Adrenal gland (tissue), 12 donors: ENCODE results near the gene RFXAP. TPM values are rescaled to one million over a fixed set of nuclear protein-coding genes. Genes with fewer than 3 reads are reported as not detected.
"Not testable (repeated sequence)": the region's sequence is repeated elsewhere in the genome, so short reads cannot be mapped to it uniquely, and the experiment has no call there.

Source experiments
- DNase-seq, 7 donors: peaks; one replicate each; pipeline ENCODE4 v3.0.0-alpha.2; 2019 to 2020
- H3K27ac ChIP-seq, 5 donors: fragments of 200-600 bp; sonication (generic) in 4 of 5; 1 replicate in 3 of 5; 2 replicates in 2 of 5; pipeline versions ENCODE4 v1.5.1 to v1.8.0; 2016 to 2020; ENCODE audit warnings: mild to moderate bottlenecking in 1 of 5
- H3K27me3 ChIP-seq: fragments of 200-600 bp; 2 replicates; pipeline ENCODE4 v1.8.0; 2021
- H3K36me3 ChIP-seq, 2 donors: fragments of 200-600 bp; replicated peaks in 1 of 2; 1 replicate in 1 of 2; 2 replicates in 1 of 2; pipeline versions ENCODE4 v1.5.1 to v1.8.0; 2018 to 2022
- H3K4me1 ChIP-seq, 2 donors: fragments of 200-600 bp; replicated peaks in 1 of 2; 1 replicate in 1 of 2; 2 replicates in 1 of 2; pipeline versions ENCODE4 v1.5.1 to v1.8.0; 2018 to 2021
- H3K4me3 ChIP-seq, 4 donors: fragments of 200-600 bp; sonication (generic) in 3 of 4; one replicate each; pipeline ENCODE4 v1.5.1; 2016 to 2018
- H3K9me3 ChIP-seq, 3 donors: fragments of 200-600 bp; sonication (generic) in 1 of 3; replicated peaks in 1 of 3; 1 replicate in 2 of 3; 2 replicates in 1 of 3; pipeline versions ENCODE4 v1.5.1 to v1.8.0; 2016 to 2021
- POLR2A ChIP-seq, 2 donors: fragments of 450-650 bp; IDR thresholded peaks; one replicate each; pipeline ENCODE4 v1.6.1; 2017; ENCODE audit warnings: antibody characterized with exemption in 2 of 2, mild to moderate bottlenecking in 2 of 2, moderate library complexity in 1 of 2
- WGBS, 4 donors: extraction: QIAGEN DNeasy Blood & Tissue Kit in 2 of 4; methylation state at CpG; one replicate each; pipeline versions ENCODE4 v1.1.5 to v1.1.7; 2013 to 2017; 5-methylcytosine and 5-hydroxymethylcytosine counted together
- intact Hi-C, 2 donors: fragments of 100-400 bp; cut with DNase I; formaldehyde crosslinking; loops; one replicate each; pipeline versions ENCODE4 v1.14.1 to v1.15.0; 2022 to 2023
- polyA plus RNA-seq, 3 donors: library from polyadenylated mRNA; stranded (reverse); fragments of 200-250 nt in 2 of 3; fragments of 350-450 nt in 1 of 3; fragmentation: Illumina TruSeq in 1 of 3; extraction: RNeasy Lipid Tissue Mini Kit (QIAGEN cat#74804) in 1 of 3; gene quantifications; one replicate each; pipeline ENCODE4 v1.2.3, GENCODE V29; 2013 to 2014
- total RNA-seq, 9 donors: library from RNA; depleted of rRNA in 4 of 9; stranded (reverse); fragments of >200 nt in 4 of 9; fragments of 120-200 nt in 1 of 9; fragmentation: NEBNext Ultra II Directional in 1 of 9; extraction: Animal tissue kit (Norgen Biotek cat#: 25700) in 1 of 9; gene quantifications; one replicate each; pipeline versions ENCODE4 v1.1.0 to v1.2.4, GENCODE V29; 2013 to 2023
- TF ChIP-seq, protein P1 (sequence below), 6 experiments: fragments of 450-650 bp in 4 of 6; fragments of 200-600 bp in 2 of 6; sonication (generic) in 1 of 6; IDR thresholded peaks; 1 replicate in 5 of 6; 2 replicates in 1 of 6; pipeline versions ENCODE4 v1.5.1 to v1.8.0; 2016 to 2021; ENCODE audit warnings: antibody characterized with exemption in 6 of 6, mild to moderate bottlenecking in 2 of 6, moderate library complexity in 1 of 6
- donor health status: healthy with polysubstance abuse.
- donor health status: Bipolar disorder and iron deficiency.
- donor health status: DM: yes; HTN: yes; CAD: no.
- donor health status: DM: no; HTN: no; CAD: no.
- donor health status: DM: no; HTN: no; CAD: no.
- donor health status: DM: yes; HTN: yes; CAD: no.

The RFXAP gene
- total and polyA plus RNA-seq, 12 donors = 1.1 to 4.9 (median 2.1) TPM

DNA sequence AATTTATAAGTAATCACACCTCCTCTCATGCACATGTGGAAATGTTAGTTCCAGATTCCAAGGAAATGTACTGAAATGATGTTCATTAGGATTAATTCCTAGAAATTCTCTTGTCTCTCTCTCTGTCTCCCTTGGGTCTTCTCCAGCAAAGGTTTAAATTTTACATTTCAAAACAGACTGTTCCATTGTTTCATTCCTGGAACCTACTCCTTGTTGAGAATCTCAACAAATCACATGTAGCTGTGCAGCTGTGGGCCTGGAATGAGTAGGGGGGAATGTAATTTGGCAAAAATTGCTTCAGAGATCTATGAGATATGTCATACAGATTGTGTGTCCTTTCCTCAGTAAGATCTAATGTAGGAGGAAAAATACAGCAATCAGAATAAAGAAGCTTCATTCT, 46.2 kb upstream of the RFXAP start:
- intact Hi-C loops = no loop called here
- no peaks in the 10 kb centered on the region for H3K9me3 ChIP-seq
- H3K4me3 ChIP-seq = no peak overlapping the region
- H3K27ac ChIP-seq = no peak overlapping the region
- no peaks in the 10 kb centered on the region for H3K4me1 ChIP-seq
- TF ChIP-seq, protein P1, sequence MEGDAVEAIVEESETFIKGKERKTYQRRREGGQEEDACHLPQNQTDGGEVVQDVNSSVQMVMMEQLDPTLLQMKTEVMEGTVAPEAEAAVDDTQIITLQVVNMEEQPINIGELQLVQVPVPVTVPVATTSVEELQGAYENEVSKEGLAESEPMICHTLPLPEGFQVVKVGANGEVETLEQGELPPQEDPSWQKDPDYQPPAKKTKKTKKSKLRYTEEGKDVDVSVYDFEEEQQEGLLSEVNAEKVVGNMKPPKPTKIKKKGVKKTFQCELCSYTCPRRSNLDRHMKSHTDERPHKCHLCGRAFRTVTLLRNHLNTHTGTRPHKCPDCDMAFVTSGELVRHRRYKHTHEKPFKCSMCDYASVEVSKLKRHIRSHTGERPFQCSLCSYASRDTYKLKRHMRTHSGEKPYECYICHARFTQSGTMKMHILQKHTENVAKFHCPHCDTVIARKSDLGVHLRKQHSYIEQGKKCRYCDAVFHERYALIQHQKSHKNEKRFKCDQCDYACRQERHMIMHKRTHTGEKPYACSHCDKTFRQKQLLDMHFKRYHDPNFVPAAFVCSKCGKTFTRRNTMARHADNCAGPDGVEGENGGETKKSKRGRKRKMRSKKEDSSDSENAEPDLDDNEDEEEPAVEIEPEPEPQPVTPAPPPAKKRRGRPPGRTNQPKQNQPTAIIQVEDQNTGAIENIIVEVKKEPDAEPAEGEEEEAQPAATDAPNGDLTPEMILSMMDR (IDR thresholded peaks at IDR 0.05) = no peak
- no peak for TF ChIP-seq POLR2A (IDR thresholded peaks at IDR 0.05)
- no peak for DNase-seq
- peaks cover 5% of the 10 kb centered on the region for H3K27me3 ChIP-seq
- no peaks in the 10 kb centered on the region for H3K36me3 ChIP-seq

DNA sequence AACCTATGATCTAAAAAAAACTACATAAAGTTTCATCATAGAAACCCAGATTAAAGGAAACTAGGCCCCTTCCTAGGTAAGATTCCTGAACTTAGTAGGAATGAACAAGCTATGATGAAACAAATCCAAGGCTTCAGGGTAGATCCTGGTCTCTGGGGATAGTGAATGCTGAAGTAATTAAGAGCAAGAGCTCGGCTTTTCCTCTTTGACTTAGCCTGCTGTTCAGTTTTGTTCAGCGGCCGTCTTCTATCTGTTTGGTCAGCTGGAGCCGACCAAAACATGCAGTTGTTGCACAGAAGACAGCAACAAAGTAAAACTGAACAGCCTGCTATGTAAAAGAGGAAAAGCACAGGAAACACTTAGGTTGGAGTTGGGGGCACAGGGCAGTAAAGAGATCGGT, 44.1 kb upstream of the RFXAP start:
- H3K27me3 ChIP-seq = peaks cover 5% of the 10 kb centered on the region
- no peak for TF ChIP-seq POLR2A (IDR thresholded peaks at IDR 0.05)
- TF ChIP-seq, protein P1 (IDR thresholded peaks at IDR 0.05) = no peak
- H3K4me1 ChIP-seq = no peaks in the 10 kb centered on the region
- intact Hi-C loops = no loop called here
- whole genome bisulfite sequencing, 4 donors = 49 to 68% (median 59%) methylated on average over 5 of the region's 5 CpGs
- no peak overlapping the region for H3K27ac ChIP-seq
- no peak overlapping the region for H3K4me3 ChIP-seq
- H3K36me3 ChIP-seq = no peaks in the 10 kb centered on the region
- DNase-seq = no peak
- no peaks in the 10 kb centered on the region for H3K9me3 ChIP-seq

DNA sequence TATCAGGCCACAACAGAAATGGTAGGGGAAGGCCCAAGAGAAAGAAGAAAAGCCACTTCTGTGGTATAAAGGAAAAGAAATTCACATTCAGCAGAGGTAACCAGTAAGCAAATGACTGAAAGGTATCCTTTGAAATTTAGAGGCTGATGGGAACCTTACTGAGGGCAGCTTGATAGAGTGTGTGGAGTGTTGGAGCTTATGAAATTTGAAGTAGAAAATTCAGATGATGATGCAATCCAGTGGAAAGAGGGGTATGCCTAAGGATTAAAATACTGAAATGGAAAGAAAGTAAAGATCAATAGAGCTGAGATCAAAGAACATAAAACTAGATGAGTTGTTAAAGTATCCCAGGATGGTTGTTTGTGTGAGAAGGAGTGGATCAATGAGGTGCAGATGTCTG, 42.8 kb upstream of the RFXAP start:
- no peak for DNase-seq
- intact Hi-C loops = no loop called here
- Histone ChIP-seq H3K27ac (no peak overlapping the region), H3K4me3 (no peak overlapping the region), H3K9me3 (no peaks in the 10 kb centered on the region), H3K4me1 (no peaks in the 10 kb centered on the region), H3K27me3 (peaks cover 5% of the 10 kb centered on the region), H3K36me3 (no peaks in the 10 kb centered on the region)
- no peak for TF ChIP-seq POLR2A (IDR thresholded peaks at IDR 0.05)

DNA sequence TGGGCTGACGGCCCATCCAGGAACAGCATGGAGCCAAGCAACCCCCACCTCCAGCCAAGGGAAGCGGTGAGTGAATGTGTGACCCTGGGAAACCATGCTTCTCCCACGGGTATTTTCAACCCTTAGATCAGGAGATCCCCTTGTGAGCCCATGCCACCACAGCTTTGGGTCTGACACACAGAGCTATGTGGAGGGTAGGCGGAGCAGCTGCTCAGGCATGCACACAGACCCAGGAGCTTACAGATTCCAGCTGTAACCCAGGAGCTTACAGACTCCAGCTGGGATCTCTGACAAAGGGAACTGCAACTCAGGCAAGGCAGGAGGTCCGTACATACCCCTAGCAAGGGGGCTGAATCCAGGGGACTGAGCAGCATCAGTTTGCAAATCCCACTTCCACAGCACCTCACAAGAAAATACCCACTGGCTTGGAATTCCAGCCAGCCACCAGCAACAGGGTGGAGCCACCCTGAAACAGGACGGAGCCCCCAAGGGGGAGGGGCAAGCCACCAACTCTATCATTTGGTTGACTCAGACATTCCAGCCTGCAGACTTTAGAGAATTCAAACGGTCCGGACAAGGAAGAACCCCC, 40.8 kb upstream of the RFXAP start:
- Histone ChIP-seq H3K4me1 (no peaks in the 10 kb centered on the region), H3K9me3 (no peaks in the 10 kb centered on the region), H3K27ac (no peak overlapping the region), H3K27me3 (peaks cover 5% of the 10 kb centered on the region), H3K36me3 (no peaks in the 10 kb centered on the region), H3K4me3 (no peak overlapping the region)
- WGBS, 4 donors = 28 to 41% (median 37%) methylated on average over 4 to 8 of the region's 8 CpGs
- DNase-seq = no peak
- intact Hi-C loops = no loop called here
- no peak for TF ChIP-seq POLR2A (IDR thresholded peaks at IDR 0.05)
- TF ChIP-seq, protein P1 (IDR thresholded peaks at IDR 0.05) = no peak

DNA sequence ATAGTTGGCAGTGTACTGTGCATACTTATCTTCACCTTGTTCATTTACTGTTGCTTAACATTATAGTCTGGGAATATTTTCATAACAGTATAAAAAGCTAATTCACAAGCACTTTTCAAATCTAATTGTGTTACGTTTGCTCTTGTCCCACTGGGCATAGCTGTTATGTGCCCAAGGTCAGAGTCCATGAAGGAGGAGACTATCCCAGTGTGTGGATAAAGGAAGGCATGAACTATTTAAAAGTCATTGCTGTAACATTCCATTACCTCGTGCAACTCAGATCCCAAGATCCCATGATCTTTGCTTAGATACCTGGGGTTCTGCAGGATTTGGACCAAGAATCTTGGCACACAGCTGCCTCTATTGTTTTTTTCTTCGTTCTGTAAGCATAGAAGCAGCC, 35.1 kb upstream of the RFXAP start:
- intact Hi-C loops = no loop called here
- no peaks in the 10 kb centered on the region for H3K27me3 ChIP-seq
- no peak overlapping the region for H3K4me3 ChIP-seq
- H3K36me3 ChIP-seq = no peaks in the 10 kb centered on the region
- DNase-seq = no peak
- H3K4me1 ChIP-seq = no peaks in the 10 kb centered on the region
- H3K9me3 ChIP-seq = no peaks in the 10 kb centered on the region
- TF ChIP-seq POLR2A (IDR thresholded peaks at IDR 0.05) = no peak
- TF ChIP-seq, protein P1 (IDR thresholded peaks at IDR 0.05) = no peak
- no peak overlapping the region for H3K27ac ChIP-seq
- WGBS, 4 donors = 46 to 55% (median 54%) methylated on average over 3 of the region's 3 CpGs

DNA sequence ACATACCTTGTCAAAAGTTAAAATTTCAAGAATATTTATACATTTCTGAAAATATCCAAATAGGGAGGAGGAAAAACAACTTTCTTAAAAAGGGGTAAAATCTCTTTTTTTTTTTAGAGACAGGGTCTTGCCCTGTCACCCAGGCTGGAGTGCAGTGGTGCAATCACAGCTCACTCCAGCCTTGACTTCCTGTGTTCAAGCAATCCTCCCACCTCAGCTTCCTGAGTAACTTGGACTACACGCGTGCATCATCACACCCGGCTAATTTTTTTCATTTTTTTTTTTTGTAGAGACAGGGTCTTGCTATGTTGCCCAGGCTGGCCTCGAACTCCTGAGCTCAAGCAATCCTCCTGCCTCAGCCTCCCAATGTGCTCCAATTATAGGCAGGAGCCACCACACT, 32.8 kb upstream of the RFXAP start:
- H3K4me1 ChIP-seq, H3K27ac ChIP-seq, H3K36me3 ChIP-seq, intact Hi-C loops, H3K9me3 ChIP-seq, H3K4me3 ChIP-seq, DNase-seq, H3K27me3 ChIP-seq: not testable (repeated sequence)
- 59 to 80% (median 74%) methylated on average over 4 of the region's 4 CpGs for WGBS, 4 donors
